C4-2B (cell line): Measurements from ENCODE around the gene ANKRD31.

ENCODE experiments used
- CTCF ChIP-seq: fragments of 450-650 bp; conservative IDR thresholded peaks from 2 replicates; pipeline ENCODE4 v1.5.1; 2017; ENCODE audit warnings: mild to moderate bottlenecking
- ZFX ChIP-seq: fragments of 450-650 bp; IDR thresholded peaks from 2 replicates; pipeline ENCODE4 v1.6.1; 2017

GRCh38 chr5:75138689-75139088 lies 98.0 kb downstream of the ANKRD31 start:
- TF ChIP-seq CTCF (no peak), ZFX (no peak)
